HL-60 (cell line): ENCODE data around the gene WASHC2A.

Source experiments
- GABPA ChIP-seq: IDR thresholded peaks from 2 replicates; pipeline ENCODE4 v1.6.1; 2012; ENCODE audit warnings: low read depth
- POLR2AphosphoS5 ChIP-seq: IDR thresholded peaks from 2 replicates; pipeline ENCODE4 v1.6.1; 2012; ENCODE audit warnings: low read depth

GRCh38 chr10:50152792-50153272, 85.1 kb downstream of the WASHC2A start:
- no peak for TF ChIP-seq GABPA
- no peak for TF ChIP-seq POLR2AphosphoS5
